ENCODE results near the gene POU4F2.

Gene POU4F2, protein sequence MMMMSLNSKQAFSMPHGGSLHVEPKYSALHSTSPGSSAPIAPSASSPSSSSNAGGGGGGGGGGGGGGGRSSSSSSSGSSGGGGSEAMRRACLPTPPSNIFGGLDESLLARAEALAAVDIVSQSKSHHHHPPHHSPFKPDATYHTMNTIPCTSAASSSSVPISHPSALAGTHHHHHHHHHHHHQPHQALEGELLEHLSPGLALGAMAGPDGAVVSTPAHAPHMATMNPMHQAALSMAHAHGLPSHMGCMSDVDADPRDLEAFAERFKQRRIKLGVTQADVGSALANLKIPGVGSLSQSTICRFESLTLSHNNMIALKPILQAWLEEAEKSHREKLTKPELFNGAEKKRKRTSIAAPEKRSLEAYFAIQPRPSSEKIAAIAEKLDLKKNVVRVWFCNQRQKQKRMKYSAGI

DNA sequence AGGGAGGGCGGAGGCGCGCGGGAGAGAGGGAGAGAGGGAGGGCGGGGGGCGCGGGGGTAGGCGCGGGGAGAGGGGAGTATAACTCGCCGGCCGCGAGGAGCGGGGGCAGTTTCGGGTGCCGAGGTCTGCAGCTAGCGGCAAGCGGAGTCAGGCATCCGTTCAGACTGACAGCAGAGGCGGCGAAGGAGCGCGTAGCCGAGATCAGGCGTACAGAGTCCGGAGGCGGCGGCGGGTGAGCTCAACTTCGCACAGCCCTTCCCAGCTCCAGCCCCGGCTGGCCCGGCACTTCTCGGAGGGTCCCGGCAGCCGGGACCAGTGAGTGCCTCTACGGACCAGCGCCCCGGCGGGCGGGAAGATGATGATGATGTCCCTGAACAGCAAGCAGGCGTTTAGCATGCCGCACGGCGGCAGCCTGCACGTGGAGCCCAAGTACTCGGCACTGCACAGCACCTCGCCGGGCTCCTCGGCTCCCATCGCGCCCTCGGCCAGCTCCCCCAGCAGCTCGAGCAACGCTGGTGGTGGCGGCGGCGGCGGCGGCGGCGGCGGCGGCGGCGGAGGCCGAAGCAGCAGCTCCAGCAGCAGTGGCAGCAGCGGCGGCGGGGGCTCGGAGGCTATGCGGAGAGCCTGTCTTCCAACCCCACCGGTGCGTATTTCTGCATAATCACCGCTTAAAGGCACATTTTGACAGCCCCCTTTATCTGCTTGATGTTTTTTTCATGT lies at the start of gene POU4F2:
Gene POU4F2 (plus strand): TSS at position 108 of the 720 bp plus-strand sequence. CDS start 248 bp downstream, at position 356.
- peak within 1 kb of the TSS; percentile 22 for H3K4me3 ChIP-seq (ENCODE audit: low read length)
- TF ChIP-seq, protein P1, sequence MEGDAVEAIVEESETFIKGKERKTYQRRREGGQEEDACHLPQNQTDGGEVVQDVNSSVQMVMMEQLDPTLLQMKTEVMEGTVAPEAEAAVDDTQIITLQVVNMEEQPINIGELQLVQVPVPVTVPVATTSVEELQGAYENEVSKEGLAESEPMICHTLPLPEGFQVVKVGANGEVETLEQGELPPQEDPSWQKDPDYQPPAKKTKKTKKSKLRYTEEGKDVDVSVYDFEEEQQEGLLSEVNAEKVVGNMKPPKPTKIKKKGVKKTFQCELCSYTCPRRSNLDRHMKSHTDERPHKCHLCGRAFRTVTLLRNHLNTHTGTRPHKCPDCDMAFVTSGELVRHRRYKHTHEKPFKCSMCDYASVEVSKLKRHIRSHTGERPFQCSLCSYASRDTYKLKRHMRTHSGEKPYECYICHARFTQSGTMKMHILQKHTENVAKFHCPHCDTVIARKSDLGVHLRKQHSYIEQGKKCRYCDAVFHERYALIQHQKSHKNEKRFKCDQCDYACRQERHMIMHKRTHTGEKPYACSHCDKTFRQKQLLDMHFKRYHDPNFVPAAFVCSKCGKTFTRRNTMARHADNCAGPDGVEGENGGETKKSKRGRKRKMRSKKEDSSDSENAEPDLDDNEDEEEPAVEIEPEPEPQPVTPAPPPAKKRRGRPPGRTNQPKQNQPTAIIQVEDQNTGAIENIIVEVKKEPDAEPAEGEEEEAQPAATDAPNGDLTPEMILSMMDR (conservative IDR thresholded peaks at IDR 0.05; ENCODE audit: low read depth, low read length) = no peak
- DNase-seq (ENCODE audit: low read depth) = no peak

DNA sequence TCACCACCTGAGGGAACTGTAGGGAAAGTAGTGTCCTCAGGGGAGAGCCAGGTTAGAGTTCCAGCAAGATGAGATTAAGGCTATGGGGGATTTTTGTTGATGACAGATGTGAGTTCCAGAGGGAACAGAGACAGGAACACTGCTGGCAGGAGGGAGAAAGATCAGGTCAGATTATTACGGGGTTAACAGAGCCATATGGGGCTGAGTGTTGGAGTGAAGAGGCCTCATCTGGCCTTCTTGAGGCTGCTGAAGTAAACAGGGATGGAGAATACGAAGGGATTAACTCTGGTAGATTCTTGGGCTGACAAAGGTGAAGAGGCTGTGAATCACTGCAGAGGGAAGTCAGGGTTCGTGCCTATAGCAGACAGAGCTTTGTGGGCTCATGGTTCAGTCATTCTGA lies 47.9 kb upstream of the POU4F2 start:
- TF ChIP-seq, protein P1 (conservative IDR thresholded peaks at IDR 0.05; ENCODE audit: low read depth, low read length) = no peak
- no peak overlapping the region for H3K4me3 ChIP-seq (ENCODE audit: low read length)
- DNase-seq (ENCODE audit: low read depth) = no peak

DNA sequence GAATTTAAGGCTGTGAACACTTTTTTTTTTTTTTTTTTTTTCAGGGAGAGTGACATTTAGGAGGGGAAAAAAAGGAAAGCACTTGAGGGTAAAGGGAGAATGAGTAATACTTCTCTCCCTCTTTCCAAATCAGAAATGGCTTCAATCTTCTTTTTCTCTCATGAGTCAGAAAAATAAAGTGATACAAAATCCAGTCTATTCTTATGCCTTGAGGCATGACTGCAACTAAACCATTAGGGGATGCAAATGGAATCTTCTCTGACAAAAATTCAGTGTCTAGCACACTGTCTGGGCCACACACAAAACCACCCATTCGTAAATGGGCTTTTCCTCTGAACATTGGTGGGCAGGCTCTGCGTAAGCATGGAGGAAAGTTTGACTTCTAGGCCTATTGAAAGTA lies 46.7 kb upstream of the POU4F2 start:
- no peak for DNase-seq (ENCODE audit: low read depth)
- TF ChIP-seq, protein P1 (conservative IDR thresholded peaks at IDR 0.05; ENCODE audit: low read depth, low read length) = no peak
- no peak overlapping the region for H3K4me3 ChIP-seq (ENCODE audit: low read length)

DNA sequence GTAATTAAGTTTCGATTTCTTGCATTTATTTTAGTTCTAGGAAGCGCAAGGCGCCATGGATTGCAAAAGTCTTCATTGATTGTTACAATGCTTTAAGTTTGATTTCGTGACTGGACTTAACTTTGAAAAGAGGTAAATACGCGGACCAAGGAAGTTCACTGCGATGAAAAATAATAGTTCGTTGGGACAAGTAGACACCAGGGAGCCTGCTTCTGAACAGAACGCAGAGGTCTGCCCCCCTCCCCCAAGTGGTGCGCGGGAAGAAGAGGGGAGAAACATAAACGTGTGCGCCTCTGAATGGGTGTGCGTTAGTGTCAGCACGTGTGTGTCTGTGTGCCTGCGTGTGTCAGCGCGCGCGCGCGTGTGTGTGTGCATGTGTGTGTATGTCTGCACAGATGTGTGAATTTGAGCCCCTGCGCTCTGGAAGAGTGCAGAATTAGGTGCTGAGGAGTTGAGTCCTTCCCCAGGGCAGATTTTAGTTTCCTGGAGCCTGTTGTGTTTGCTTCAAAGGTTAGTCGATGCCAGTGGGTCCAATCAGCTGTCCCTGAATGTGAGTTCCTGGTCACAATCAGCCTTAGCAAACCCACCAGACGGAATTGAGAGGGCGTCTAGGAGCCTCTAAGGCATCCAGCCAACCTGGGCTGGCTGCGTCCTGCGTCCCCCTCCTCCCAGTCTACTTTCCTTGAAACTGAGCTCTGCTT lies 5.8 kb upstream of the POU4F2 start:
- no peak for DNase-seq (ENCODE audit: low read depth)
- no peak overlapping the region for H3K4me3 ChIP-seq (ENCODE audit: low read length)
- TF ChIP-seq, protein P1 (conservative IDR thresholded peaks at IDR 0.05; ENCODE audit: low read depth, low read length) = no peak

DNA sequence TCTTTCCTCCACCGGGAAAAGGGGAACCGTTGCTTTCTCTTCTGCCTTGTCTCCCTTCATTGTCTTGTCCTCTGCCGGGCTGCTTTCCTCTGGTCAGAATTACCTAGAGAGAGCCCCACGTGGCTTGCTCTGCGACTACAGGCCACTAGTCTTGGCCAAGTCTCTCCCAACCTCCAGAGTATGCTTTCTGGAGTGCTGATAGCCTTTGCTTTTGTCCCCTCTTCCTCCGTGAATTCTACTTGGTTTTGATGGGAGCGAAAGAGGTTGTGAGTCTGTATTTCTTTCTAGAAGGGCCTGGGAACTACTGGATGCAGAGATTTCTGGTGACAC lies 5.3 kb upstream of the POU4F2 start:
- DNase-seq (ENCODE audit: low read depth) = no peak
- H3K4me3 ChIP-seq (ENCODE audit: low read length) = no peak overlapping the region
- TF ChIP-seq, protein P1 (conservative IDR thresholded peaks at IDR 0.05; ENCODE audit: low read depth, low read length) = no peak

DNA sequence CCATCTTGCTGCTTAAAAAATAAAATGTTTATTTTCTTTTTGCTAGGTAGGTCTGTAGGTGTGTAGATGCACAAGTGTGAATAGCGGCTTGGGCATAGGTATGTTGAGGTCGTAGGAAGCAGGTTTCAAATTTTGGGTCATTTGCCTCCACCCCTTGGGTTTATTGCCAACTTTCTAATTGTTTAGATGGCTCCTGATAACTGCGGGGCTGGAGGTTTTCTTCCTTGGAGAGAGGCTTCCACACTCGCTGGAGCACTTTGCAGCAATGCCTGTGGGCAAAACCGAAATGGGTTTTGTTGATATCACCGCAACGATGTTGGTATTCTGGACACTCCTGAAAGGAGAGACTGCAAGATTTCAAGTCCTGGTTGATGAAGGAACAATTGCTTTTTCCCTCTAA lies 3.9 kb upstream of the POU4F2 start:
- no peak for DNase-seq (ENCODE audit: low read depth)
- H3K4me3 ChIP-seq (ENCODE audit: low read length) = no peak overlapping the region
- TF ChIP-seq, protein P1 (conservative IDR thresholded peaks at IDR 0.05; ENCODE audit: low read depth, low read length) = no peak
